Measurements from ENCODE around the gene TINAG.

TINAG gene

DNA sequence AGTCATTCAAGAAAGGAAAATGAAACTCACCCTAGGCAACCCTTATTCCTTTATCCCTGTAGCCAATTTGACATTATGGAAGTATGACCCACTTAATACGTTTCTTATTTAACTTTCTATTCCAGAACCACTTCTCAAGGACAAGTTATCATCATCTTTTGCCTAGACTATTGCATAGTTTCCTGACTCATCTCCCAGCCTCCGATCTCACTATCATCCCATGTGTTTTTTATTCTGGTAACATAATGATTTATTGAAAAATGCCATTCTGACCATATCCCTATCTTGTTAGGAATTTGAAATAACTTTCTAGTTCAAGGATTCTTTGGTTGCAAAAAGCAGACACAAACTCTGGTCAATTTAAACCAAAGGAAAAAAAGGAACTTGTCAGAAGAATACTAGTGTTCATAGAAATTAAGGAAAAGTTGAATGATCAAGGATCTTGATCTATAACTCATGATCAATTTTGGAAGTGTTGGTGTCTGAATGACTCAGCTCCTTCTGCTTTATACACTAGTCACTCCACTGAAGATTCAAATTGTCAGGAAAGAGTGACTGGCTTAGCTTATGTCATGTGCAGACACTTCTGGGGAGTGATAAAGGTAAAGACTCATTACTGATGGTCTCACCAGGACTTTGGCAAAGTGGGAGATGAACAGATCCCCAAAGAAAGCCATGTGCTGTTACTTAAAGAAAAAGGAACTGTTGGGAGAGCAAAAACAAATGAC is 8.5 kb upstream of the TINAG start:
- H3K4me2 ChIP-seq (ENCODE audit: low read length), result no peak overlapping the region
- H3K4me1 ChIP-seq, result no peaks in the 10 kb centered on the region
- no peaks in the 10 kb centered on the region for H3K9me3 ChIP-seq (ENCODE audit: control insufficient read depth, low read length)
- no peaks in the 10 kb centered on the region for H3K79me2 ChIP-seq
- H2AFZ ChIP-seq, result no peak overlapping the region
- no peak overlapping the region for H3K27ac ChIP-seq
- H3K9ac ChIP-seq, result no peak overlapping the region
- H3K27me3 ChIP-seq (ENCODE audit: control insufficient read depth, insufficient read depth, low read length), result no peaks in the 10 kb centered on the region
- H3K4me3 ChIP-seq (ENCODE audit: low read depth, low read length), result no peak overlapping the region
- no peaks in the 10 kb centered on the region for H3K36me3 ChIP-seq (ENCODE audit: control insufficient read depth, insufficient read depth, low read length)
- TF ChIP-seq, protein P1, sequence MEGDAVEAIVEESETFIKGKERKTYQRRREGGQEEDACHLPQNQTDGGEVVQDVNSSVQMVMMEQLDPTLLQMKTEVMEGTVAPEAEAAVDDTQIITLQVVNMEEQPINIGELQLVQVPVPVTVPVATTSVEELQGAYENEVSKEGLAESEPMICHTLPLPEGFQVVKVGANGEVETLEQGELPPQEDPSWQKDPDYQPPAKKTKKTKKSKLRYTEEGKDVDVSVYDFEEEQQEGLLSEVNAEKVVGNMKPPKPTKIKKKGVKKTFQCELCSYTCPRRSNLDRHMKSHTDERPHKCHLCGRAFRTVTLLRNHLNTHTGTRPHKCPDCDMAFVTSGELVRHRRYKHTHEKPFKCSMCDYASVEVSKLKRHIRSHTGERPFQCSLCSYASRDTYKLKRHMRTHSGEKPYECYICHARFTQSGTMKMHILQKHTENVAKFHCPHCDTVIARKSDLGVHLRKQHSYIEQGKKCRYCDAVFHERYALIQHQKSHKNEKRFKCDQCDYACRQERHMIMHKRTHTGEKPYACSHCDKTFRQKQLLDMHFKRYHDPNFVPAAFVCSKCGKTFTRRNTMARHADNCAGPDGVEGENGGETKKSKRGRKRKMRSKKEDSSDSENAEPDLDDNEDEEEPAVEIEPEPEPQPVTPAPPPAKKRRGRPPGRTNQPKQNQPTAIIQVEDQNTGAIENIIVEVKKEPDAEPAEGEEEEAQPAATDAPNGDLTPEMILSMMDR (IDR thresholded peaks at IDR 0.05), result no peak

- Histone ChIP-seq H3K27ac (no peak overlapping the region), H3K4me2 (ENCODE audit: low read length) (no peak overlapping the region), H2AFZ (no peak overlapping the region), H3K79me2 (no peaks in the 10 kb centered on the region), H3K9ac (no peak overlapping the region), H3K27me3 (ENCODE audit: control insufficient read depth, insufficient read depth, low read length) (no peaks in the 10 kb centered on the region), H3K4me1 (no peaks in the 10 kb centered on the region), H3K9me3 (ENCODE audit: control insufficient read depth, low read length) (no peaks in the 10 kb centered on the region), H3K36me3 (ENCODE audit: control insufficient read depth, insufficient read depth, low read length) (no peaks in the 10 kb centered on the region), H3K4me3 (ENCODE audit: low read depth, low read length) (no peak overlapping the region)
- TF ChIP-seq, protein P1 (IDR thresholded peaks at IDR 0.05), result no peak
Measured at GRCh38 chr6:54301770-54302169, 6.5 kb upstream of the TINAG start.

DNA sequence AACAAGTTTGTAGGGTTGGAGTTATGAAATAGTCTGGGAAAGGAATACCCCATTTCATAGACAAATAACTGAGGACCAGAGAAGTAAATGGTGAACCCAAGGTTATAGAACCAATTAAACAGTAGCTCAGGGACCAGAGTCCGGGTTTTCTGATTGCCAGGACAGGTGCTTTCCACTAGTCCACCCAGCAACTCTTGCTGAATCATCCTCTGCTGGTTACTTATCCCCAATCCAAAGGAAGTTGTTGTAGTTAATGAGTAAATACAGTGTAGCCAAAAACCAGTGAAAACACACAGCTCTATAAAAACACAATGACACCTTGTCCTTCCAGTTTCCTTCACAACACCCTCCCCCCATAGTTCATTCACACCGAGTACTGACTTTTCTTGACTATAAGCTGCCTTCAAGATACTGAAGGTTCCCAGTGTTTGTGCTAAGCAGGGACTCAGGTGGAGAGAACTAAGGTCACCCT is 766 bp upstream of the TINAG start:
- no peaks in the 10 kb centered on the region for H3K79me2 ChIP-seq
- H3K4me2 ChIP-seq (ENCODE audit: low read length), result no peak overlapping the region
- TF ChIP-seq, protein P1 (IDR thresholded peaks at IDR 0.05), result no peak
- no peak overlapping the region for H3K27ac ChIP-seq
- no peak overlapping the region for H2AFZ ChIP-seq
- no peaks in the 10 kb centered on the region for H3K9me3 ChIP-seq (ENCODE audit: control insufficient read depth, low read length)
- no peaks in the 10 kb centered on the region for H3K27me3 ChIP-seq (ENCODE audit: control insufficient read depth, insufficient read depth, low read length)
- H3K4me1 ChIP-seq, result no peaks in the 10 kb centered on the region
- H3K9ac ChIP-seq, result no peak overlapping the region
- H3K4me3 ChIP-seq (ENCODE audit: low read depth, low read length), result no peak overlapping the region
- H3K36me3 ChIP-seq (ENCODE audit: control insufficient read depth, insufficient read depth, low read length), result no peaks in the 10 kb centered on the region

DNA sequence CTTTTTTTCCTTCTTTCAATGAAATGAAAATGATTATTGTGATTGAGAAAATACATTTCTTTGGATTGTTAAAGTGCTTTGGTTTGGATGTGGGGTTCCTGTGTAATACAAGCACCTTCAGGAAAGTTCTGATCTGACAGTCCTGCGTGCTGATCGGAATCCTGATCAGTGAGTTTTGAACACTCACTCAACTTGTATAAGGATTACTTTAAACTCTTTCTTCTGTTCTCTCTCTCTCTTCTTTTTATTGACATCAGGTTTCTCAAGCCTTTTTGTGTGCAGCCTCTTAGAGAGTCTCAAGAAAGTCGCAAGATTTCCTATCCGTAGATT is 710 bp downstream of the TINAG start:
- H3K9ac ChIP-seq, result no peak overlapping the region
- no peaks in the 10 kb centered on the region for H3K27me3 ChIP-seq (ENCODE audit: control insufficient read depth, insufficient read depth, low read length)
- H3K79me2 ChIP-seq, result no peaks in the 10 kb centered on the region

More for the DNA sequence above, 710 bp downstream of the TINAG start:
- TF ChIP-seq, protein P1 (IDR thresholded peaks at IDR 0.05), result no peak
- H3K36me3 ChIP-seq (ENCODE audit: control insufficient read depth, insufficient read depth, low read length), result no peaks in the 10 kb centered on the region
- H2AFZ ChIP-seq, result no peak overlapping the region
- no peak overlapping the region for H3K4me2 ChIP-seq (ENCODE audit: low read length)
- H3K4me3 ChIP-seq (ENCODE audit: low read depth, low read length), result no peak overlapping the region
- H3K27ac ChIP-seq, result no peak overlapping the region
- no peaks in the 10 kb centered on the region for H3K9me3 ChIP-seq (ENCODE audit: control insufficient read depth, low read length)
- H3K4me1 ChIP-seq, result no peaks in the 10 kb centered on the region
